Subcutaneous adipose tissue (tissue), 4 donors: ENCODE measurements around the gene PRKCB. TPM values are rescaled to one million over a fixed set of nuclear protein-coding genes. Genes with fewer than 3 reads are reported as not detected.

Source experiments
- total RNA-seq, 4 donors: library from RNA; depleted of rRNA; stranded (reverse); fragments of >200 nt; gene quantifications; one replicate each; pipeline ENCODE4 v1.1.0, GENCODE V29; 2016
- TF ChIP-seq, protein P1 (sequence below): fragments of 450-650 bp; IDR thresholded peaks from one replicate; pipeline ENCODE4 v1.5.1; 2016; ENCODE audit warnings: low read depth, mild to moderate bottlenecking, control low read depth, antibody characterized with exemption, moderate library complexity

PRKCB gene
- total RNA-seq, 4 donors from 2014 or later = 3.4 to 16.5 (median 5.7) TPM

DNA sequence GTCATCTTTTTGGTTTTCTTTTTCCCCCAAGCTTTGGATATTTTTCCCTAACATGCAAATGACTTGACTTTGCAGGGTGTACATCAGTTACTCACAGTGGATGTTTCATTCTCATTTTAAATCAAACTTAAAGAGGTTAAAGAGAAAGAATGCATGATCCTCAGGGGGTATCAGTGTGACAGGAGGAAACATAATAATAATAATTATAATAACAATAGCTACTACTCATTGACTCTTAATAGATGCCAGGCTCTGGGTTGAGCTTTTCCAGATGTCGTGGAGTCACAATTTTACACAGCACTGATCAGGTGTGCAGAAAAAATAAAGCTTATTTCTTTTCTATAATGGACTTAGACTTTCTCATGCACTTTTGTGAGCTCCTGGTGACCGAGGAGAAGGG, 263.1 kb downstream of the PRKCB start:
- TF ChIP-seq, protein P1, sequence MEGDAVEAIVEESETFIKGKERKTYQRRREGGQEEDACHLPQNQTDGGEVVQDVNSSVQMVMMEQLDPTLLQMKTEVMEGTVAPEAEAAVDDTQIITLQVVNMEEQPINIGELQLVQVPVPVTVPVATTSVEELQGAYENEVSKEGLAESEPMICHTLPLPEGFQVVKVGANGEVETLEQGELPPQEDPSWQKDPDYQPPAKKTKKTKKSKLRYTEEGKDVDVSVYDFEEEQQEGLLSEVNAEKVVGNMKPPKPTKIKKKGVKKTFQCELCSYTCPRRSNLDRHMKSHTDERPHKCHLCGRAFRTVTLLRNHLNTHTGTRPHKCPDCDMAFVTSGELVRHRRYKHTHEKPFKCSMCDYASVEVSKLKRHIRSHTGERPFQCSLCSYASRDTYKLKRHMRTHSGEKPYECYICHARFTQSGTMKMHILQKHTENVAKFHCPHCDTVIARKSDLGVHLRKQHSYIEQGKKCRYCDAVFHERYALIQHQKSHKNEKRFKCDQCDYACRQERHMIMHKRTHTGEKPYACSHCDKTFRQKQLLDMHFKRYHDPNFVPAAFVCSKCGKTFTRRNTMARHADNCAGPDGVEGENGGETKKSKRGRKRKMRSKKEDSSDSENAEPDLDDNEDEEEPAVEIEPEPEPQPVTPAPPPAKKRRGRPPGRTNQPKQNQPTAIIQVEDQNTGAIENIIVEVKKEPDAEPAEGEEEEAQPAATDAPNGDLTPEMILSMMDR = no peak

DNA sequence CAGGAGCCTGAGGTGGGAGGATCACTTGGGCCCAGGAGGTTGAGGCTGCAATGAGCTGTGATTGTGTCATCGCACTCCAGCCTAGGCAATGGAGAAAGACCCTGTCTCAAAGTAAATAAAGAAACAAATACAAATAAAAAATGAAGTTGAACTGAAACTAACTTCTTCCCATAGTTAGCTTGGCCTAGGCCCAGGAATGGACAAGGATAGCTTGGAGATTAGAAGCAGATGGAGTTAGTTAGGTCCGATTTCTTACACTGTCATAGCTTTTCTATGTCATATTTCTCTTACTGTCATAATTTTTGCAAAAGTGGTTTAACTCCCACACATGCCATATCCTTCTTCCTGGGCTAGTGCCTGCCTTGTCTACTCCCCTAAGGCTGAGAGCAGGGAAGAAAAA, 265.6 kb downstream of the PRKCB start:
- TF ChIP-seq, protein P1 = no peak

DNA sequence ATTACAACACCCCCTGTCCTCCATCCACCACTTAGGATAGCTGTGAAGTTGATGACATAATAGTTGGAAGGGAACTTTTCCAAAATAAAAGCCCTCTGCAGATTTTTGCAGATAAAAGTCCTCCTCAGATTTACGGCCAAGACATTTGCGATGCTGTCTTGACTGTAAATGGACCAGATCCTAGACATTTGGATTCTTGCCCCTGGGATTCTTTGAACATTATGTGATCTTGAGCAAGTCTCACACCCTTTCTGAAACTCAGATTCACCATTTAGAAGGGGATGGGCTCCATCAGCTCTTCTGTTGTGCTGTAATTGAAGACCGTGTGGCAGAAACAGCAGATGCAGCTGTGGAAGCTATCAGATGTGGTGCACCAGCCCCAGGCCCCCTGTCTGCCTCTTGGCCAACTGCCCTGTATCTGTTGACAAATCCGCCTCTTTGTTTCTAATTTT, 266.5 kb downstream of the PRKCB start:
- TF ChIP-seq, protein P1 = no peak

DNA sequence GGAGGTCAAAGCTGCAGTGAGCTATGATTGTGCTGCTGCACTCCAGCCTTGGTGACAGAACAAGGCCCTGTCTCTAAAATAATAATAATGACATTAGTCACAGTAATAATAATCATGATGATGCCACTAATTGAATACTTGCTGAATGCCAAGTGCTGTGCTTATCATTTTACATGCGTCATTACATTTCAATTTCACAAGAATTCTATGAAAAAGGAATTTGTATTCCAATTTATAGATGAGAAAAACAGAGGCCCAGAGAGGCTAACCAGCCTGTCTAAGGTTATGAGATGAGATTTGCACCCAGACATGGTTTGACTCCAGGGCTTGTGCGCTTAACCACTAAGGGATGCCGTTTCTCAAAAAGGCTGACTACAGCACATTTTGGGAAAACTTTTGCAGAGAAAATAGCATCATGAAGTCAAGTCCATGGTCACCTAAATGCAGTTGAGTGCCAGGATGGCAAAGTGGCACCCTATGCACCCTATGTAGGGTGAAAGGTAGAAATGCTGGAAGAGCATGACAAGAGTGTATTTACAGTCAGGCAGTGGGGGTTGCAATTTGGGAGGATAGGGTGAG, 276.0 kb downstream of the PRKCB start:
- TF ChIP-seq, protein P1 = no peak

DNA sequence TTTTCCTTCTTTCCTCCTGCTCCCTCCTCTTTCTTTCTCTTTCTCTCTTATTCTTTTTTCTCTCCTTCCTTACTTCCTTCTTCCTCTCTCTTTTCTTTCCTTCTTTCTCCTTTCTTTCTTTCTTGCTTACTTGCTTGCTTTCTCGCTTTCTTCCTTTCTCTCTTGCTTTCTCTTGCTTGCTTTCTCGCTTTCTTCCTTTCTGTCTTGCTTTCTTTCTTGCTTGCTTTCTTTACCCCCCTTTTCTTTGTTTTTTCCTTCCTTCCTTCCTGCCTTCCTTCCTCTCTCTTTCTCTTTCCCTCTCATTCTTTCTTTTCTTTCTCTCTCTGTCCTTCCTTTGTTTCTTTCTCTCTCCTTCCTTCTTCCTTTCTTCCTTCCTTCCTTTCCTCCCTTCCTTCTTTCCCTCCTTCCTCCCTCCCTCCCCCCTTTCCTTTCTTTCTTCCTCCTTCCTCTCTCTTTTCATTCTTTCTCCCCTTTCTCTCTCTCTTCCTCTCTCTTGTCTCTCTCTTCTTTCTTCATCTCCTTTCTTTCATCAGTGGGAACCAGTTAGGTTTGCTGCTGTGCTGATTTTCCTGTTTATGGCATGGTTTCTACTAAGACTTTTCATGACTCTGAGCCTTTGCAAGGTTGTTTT, 277.4 kb downstream of the PRKCB start:
- TF ChIP-seq, protein P1 = no peak

DNA sequence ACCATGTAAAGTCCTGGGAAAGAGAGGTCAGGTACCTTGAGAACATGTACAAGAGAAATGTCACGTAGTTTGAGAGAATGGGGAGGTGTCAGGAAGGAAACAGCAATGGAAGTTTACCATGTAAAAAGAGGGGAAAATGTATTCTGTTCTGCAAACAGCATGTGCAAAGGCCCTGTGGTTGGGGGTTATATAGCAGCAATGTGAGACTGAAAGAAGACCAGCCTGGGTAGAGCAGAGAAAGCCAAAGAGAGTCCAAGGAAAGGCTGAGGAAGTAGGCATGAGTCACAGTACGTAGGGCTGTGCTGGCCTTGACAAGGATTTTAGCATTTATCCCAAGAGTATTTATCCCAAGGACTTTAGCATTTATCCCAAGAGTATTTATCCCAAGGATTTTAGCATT, 279.1 kb downstream of the PRKCB start:
- TF ChIP-seq, protein P1 = no peak

DNA sequence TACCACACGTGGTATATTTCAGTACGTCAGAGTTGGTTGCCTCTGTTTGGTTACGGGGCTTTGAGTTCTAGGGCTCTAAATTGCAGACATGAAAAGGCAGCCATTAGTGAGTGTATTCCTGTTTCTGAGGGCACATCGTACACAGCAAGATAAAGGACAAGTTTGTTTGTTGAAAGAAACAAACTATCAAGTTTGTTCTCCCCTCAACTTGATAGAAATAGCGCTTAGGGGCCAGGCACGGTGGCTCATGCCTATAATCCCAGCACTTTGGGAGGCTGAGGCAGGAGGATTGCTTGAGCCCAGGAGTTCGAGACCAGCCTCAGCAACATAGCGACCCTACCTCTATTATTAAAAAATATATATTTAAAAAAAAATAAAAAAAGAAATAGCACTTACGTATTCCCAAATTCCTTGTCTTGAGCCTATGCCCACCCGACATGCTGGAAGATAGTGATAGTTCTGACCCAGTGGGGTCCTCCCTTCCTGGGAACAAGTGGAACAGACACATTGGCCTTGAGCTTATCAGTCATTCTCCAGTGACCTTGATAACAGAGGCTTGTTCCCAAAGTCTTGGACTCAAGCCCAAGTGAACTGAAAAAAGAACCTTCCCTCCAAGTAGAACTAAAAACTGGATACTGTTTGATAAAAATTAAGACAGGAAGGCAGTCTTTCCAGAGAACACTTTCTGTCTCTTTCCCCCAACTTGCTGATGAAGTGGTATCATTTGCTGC, 280.4 kb downstream of the PRKCB start:
- TF ChIP-seq, protein P1 = no peak
